Mucosa of rectum (tissue), 2 donors: Measurements from ENCODE around the gene MAGI2.

Experiments used
- H3K27ac ChIP-seq, 2 donors: one replicate each; pipeline ENCODE4 v1.7.0; 2013; ENCODE audit warnings: inconsistent platforms in 2 of 2, low read depth in 2 of 2, low read length in 2 of 2
- H3K27me3 ChIP-seq, 2 donors: one replicate each; pipeline ENCODE4 v1.7.0; 2013; ENCODE audit warnings: low read length in 2 of 2; ENCODE audit not compliant: control insufficient read depth in 2 of 2, insufficient read depth in 2 of 2
- H3K36me3 ChIP-seq, 2 donors: one replicate each; pipeline ENCODE4 v1.7.0; 2013; ENCODE audit warnings: low read length in 2 of 2; ENCODE audit not compliant: control insufficient read depth in 2 of 2, insufficient read depth in 2 of 2
- H3K4me1 ChIP-seq, 2 donors: one replicate each; pipeline ENCODE4 v1.7.0; 2013; ENCODE audit warnings: low read length in 2 of 2, mild to moderate bottlenecking in 1 of 2; ENCODE audit not compliant: control insufficient read depth in 2 of 2, insufficient read depth in 2 of 2
- H3K4me3 ChIP-seq, 2 donors: one replicate each; pipeline ENCODE4 v1.7.0; 2013; ENCODE audit warnings: low read length in 2 of 2
- H3K9ac ChIP-seq, 2 donors: one replicate each; pipeline ENCODE4 v1.7.0; 2013; ENCODE audit warnings: low read length in 2 of 2, low read depth in 1 of 2, mild to moderate bottlenecking in 1 of 2
- H3K9me3 ChIP-seq, 2 donors: one replicate each; pipeline ENCODE4 v1.7.0; 2013; ENCODE audit warnings: low read length in 2 of 2; ENCODE audit not compliant: control insufficient read depth in 2 of 2
- donor health status: healthy.
- donor health status: Normal muscosa, but diverticular disease.

Gene MAGI2

DNA sequence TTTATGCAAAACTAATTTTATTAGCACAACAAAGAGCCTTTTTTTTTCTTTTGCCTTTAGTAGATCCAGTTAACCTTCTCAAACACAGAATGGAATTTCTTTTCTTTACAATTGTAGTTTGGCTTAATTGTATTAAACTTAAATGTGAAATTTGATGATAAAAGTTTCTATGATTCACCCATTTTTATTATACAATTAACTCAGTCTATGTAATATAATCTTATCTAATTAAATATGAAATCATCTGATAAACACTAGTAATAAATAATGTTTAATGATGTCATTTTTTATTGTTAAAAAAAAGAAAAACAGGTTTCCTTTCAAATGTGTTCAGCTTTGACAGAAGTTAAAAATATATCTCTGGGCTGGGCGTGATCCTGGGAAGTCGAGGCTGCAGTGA, 1095.8 kb downstream of the MAGI2 start:
- Histone ChIP-seq H3K4me3 (no peak overlapping the region), H3K27ac (no peak overlapping the region), H3K9ac (no peak overlapping the region), H3K4me1 (no peaks in the 10 kb centered on the region), H3K9me3 (no peaks in the 10 kb centered on the region), H3K27me3 (no peaks in the 10 kb centered on the region), H3K36me3 (no peaks in the 10 kb centered on the region)

DNA sequence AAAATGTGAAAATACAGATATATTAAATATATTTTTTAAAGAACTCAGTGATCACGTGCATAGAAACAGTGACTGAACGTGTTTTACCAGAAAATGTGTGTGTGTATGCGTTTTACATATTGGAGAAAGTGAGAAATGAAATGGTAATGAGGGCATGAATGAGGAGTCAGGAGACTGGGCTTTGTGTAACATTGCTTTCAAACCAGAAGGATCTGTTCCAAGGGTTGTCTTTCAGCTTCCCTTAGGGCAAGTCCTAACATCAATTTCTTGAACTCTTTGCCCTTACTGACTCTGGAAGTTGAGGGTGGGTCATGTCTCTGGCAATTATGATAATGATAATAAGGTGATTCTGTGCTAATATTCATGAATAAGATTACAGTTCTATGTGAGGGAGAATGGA, 1097.6 kb downstream of the MAGI2 start:
- no peak overlapping the region for H3K4me3 ChIP-seq
- H3K27ac ChIP-seq: no peak overlapping the region
- no peak overlapping the region for H3K9ac ChIP-seq
- H3K36me3 ChIP-seq: no peaks in the 10 kb centered on the region
- H3K9me3 ChIP-seq: no peaks in the 10 kb centered on the region
- no peaks in the 10 kb centered on the region for H3K4me1 ChIP-seq
- H3K27me3 ChIP-seq: no peaks in the 10 kb centered on the region

DNA sequence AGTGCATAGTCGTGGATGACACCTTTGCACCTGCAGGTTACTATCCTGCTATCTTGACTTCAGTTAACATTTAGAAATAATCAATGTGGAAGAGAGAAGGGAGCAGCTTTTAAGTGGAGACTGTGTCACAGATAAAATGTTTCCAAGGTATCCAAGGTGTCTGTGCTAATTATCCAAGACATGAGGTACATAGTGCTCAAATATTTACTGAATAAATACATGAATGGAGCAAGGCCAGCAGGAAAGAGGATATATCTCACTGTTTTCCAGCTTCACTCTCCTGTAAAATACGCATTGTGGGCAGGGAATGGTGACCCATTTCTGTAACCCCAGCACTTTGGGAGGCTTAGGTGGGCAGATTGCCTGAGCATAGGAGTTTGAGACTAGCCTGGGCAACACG, 1102.5 kb downstream of the MAGI2 start:
- no peaks in the 10 kb centered on the region for H3K9me3 ChIP-seq
- H3K4me1 ChIP-seq: no peaks in the 10 kb centered on the region
- no peak overlapping the region for H3K4me3 ChIP-seq
- H3K36me3 ChIP-seq: no peaks in the 10 kb centered on the region
- no peaks in the 10 kb centered on the region for H3K27me3 ChIP-seq
- H3K27ac ChIP-seq: peak overlapping the region in 1 of 2 donors; percentile 20
- no peak overlapping the region for H3K9ac ChIP-seq

DNA sequence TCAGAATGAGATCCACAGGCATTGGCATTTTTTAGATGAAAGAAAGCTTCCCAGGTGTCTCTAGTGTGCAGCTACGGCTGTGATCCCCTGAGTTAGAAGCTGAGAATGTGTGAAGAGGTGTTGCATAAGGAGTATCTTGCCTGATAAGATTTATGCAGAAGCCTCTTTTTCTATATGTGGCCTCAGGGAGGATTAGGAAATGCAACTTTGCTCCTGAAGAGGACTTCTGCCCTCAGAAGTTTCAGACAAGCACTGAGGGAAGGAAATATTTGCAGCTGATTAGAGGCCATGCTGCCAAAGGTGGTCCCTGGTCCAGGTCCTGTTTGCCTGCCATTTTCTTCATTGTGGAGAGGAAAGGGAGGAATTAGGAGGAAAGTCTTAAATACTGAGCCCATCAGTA, 1103.1 kb downstream of the MAGI2 start:
- H3K27ac ChIP-seq: no peak overlapping the region
- H3K9me3 ChIP-seq: no peaks in the 10 kb centered on the region
- H3K27me3 ChIP-seq: no peaks in the 10 kb centered on the region
- no peak overlapping the region for H3K9ac ChIP-seq
- no peaks in the 10 kb centered on the region for H3K4me1 ChIP-seq
- no peaks in the 10 kb centered on the region for H3K36me3 ChIP-seq
- no peak overlapping the region for H3K4me3 ChIP-seq

DNA sequence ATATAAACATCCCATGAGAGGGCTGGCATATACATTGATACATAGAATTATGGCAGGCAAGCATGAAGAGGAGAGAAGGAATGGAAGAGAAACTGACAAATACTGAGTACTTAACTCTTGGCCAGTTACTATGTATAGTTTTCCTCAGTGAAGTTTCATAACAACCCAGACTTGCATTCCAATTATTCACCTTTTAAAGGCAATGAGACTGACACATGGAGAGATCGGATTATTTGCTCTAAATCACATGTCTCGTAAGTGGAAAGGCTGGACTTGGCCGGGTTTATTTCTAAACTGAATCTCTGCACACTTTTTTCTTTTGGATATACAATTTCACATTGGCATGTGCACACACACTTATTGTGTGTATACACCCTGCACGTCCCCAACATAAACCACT, 1106.6 kb downstream of the MAGI2 start:
- H3K27me3 ChIP-seq: no peaks in the 10 kb centered on the region
- no peaks in the 10 kb centered on the region for H3K9me3 ChIP-seq
- no peak overlapping the region for H3K9ac ChIP-seq
- no peak overlapping the region for H3K4me3 ChIP-seq
- H3K27ac ChIP-seq: no peak overlapping the region
- H3K36me3 ChIP-seq: no peaks in the 10 kb centered on the region
- H3K4me1 ChIP-seq: no peaks in the 10 kb centered on the region

DNA sequence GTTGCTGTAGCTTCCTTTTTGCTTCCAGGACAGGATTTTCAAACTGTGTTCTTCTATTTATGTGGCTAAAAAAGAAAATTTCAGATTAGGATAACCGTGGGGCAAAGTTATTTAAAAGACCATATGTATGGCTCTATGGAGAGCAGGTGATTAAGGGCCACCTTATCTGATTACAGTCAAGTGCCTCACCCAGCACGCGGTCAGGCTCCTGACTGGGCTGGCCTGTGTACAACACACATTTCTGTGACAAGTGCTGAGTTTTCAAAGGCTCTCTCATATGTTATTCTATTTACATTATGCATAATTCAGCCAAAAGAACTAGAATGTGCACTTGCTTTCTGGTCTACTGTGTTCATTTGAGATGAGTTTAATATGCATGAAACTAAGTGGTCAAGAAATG, 1107.5 kb downstream of the MAGI2 start:
- Histone ChIP-seq H3K4me1 (no peaks in the 10 kb centered on the region), H3K27ac (no peak overlapping the region), H3K9me3 (no peaks in the 10 kb centered on the region), H3K36me3 (no peaks in the 10 kb centered on the region), H3K27me3 (no peaks in the 10 kb centered on the region), H3K4me3 (no peak overlapping the region), H3K9ac (no peak overlapping the region)

DNA sequence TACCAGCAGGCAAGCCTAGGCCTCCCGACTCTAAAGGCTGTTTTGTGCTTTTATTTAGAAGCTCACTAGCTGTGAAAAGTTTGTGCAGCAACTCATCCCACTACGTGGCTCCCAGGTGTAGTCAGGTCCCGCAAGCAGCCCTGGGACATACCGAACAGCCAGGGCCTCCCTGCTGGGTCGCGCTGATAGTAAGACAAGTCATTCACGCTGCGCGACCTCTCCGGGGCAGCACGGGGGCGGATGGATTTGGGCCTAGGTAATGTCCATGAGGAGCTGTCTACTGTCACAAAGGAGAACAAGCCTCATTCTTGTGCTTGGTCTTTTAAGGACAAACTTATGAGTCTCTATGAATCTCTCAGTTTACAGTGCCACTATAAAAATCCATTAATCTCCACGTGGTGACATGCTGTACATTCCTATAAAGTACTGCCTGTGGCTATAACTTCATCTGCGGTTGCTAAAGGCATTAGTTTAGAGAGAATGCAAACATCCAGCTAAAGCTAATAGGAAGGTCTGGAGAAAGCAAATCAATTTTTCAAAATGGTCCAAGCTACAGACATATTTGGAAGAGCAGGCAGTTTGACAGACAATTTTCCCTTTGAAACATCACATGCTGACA, 1108.1 kb downstream of the MAGI2 start:
- Histone ChIP-seq H3K4me1 (no peaks in the 10 kb centered on the region), H3K36me3 (no peaks in the 10 kb centered on the region), H3K9me3 (no peaks in the 10 kb centered on the region), H3K27ac (no peak overlapping the region), H3K4me3 (no peak overlapping the region), H3K27me3 (no peaks in the 10 kb centered on the region), H3K9ac (no peak overlapping the region)

DNA sequence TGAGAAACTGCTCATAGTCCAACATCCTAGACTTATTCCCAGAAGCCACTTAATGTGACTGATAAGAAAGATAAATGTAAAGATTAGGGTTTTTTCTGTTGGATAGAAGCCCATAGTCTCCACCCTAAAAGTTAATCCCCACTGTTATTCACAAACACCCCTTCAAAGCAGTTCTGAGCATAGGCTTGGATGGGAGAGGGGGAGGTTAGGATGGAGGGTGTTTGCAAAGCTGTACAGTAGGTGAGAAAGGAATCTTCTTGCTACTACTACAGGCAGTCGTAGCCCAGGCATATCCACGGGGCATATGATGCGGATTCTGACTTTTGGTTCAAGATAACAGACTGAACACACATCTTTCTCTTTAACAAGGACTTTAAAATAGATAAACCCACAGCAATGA, 1119.0 kb downstream of the MAGI2 start:
- Histone ChIP-seq H3K27ac (no peak overlapping the region), H3K27me3 (no peaks in the 10 kb centered on the region), H3K4me3 (no peak overlapping the region), H3K9ac (no peak overlapping the region), H3K4me1 (no peaks in the 10 kb centered on the region), H3K9me3 (no peaks in the 10 kb centered on the region), H3K36me3 (no peaks in the 10 kb centered on the region)

DNA sequence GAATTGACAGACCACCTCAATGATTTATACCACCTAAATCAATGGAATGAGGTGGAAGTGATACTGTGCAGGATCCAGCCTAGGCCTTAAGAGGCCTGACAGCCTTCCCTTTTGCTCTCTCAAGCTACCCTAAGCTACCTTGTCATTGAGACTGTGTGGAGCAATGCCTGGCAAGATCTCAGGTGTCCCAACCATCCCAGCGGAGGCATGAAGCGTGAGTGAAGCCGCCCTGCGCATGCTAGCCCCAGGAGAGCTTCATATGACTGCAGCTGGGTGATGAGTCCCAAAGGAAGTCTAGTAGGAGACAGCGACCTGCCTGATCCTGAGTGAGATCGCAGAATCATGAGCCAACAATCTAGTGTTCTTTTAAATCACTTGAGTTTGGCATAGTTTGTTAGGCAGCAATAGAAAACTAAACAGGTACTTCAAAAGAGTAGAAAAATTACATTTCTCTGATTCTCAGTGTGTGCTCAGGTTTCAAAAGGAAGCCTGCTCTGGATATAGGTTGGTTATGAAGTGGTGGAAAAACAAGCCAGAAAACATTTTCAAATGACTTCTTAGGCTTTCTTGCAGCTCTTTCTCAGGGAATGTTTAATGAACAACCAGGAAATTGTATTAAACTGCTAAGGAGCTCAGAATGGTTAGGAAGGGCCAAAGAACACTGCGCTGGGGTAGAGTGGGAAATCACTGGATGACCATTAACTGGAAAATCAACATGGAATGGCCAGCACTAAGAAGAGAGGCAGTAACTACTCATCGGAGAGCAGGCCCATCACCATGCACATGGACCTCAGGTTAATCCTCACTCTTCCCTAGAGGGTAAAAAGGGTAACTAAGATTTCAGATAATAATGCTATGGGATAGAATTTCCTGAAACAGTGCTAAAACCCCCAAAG, 1119.7 kb downstream of the MAGI2 start:
- Histone ChIP-seq H3K27me3 (no peaks in the 10 kb centered on the region), H3K9ac (no peak overlapping the region), H3K9me3 (no peaks in the 10 kb centered on the region), H3K4me1 (no peaks in the 10 kb centered on the region), H3K36me3 (no peaks in the 10 kb centered on the region), H3K27ac (no peak overlapping the region), H3K4me3 (no peak overlapping the region)

DNA sequence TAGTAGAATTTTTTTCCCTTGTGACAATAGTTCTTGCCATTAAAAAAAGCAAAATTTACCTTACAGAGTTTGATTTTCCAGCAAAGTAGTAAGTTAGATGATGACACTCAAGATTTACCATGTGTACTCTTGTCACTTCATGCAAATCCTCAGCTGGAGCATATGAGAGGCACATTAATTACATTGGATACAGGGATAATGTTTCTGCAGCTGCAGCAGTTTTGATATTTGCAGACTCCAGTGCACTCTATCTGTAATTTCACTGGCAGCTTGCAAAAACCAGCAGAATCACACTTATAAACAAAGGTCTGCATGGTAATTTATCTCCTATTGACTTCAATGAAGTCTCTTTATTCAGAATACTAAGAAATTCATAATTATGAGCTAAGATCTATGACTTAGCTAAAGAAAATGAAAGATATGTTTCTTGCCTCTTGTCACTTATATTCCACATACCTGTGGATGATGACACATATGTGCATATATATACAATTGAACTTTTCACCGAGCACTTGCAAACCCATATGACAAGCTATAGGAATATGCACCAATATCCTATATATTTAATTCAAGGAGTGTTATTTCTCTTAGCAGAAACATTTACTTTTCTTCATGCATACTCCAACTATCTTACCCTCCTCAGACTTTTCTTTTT, 1124.3 kb downstream of the MAGI2 start:
- Histone ChIP-seq H3K4me3 (no peak overlapping the region), H3K27me3 (no peaks in the 10 kb centered on the region), H3K4me1 (no peaks in the 10 kb centered on the region), H3K36me3 (no peaks in the 10 kb centered on the region), H3K9me3 (no peaks in the 10 kb centered on the region), H3K27ac (no peak overlapping the region), H3K9ac (no peak overlapping the region)
